ENCODE results near the gene SHC2. TPM values are rescaled to one million over a fixed set of nuclear protein-coding genes. Genes with fewer than 3 reads are reported as not detected.
"Not testable (repeated sequence)": the region's sequence is repeated elsewhere in the genome, so short reads cannot be mapped to it uniquely, and the experiment has no call there.

The SHC2 gene
- total RNA-seq, 1 experiment from 2014 or later, result 16.6 TPM

DNA sequence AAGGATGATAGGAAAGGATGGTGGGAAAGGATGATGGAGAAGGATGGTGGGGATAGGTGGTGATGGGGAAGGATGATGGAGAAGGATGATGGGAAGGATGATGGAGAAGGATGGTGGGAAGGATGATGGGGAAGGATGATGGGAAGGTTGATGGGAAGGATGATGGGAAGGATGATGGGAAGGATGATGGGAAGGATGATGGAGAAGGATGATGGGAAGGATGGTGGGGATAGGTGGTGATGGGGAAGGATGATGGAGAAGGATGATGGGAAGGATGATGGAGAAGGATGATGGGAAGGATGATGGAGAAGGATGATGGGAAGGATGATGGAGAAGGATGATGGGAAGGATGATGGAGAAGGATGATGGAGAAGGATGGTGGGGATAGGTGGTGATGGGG, 67.3 kb downstream of the SHC2 start:
- H3T11ph ChIP-seq (ENCODE audit: low read length); H2BK12ac ChIP-seq (ENCODE audit: insufficient read length, low read depth, low read length); H3K4ac ChIP-seq (ENCODE audit: low read depth, low read length); H2BK20ac ChIP-seq (ENCODE audit: low read depth, low read length, poor library complexity, severe bottlenecking); H4K20me1 ChIP-seq (ENCODE audit: control insufficient read depth, insufficient read depth, insufficient read length); H3K27ac ChIP-seq (ENCODE audit: insufficient read length, low read depth, low read length); H4K8ac ChIP-seq (replicated peaks; ENCODE audit: insufficient read length, low read depth, low read length); H3K4me3 Mint-ChIP-seq; H3K27ac Mint-ChIP-seq; H3K23ac ChIP-seq (ENCODE audit: insufficient read length, low read depth, low read length); H3K4me1 ChIP-seq (ENCODE audit: insufficient read depth, low read length); H3K4me2 ChIP-seq (ENCODE audit: insufficient read depth, insufficient read length, low read length); H3K56ac ChIP-seq (ENCODE audit: insufficient read length, low read depth, low read length); H2BK5ac ChIP-seq (ENCODE audit: insufficient read length, low read length); H3K9ac ChIP-seq (ENCODE audit: extremely low read depth, insufficient read length, low read length); H3K79me2 ChIP-seq (ENCODE audit: insufficient read depth, low read length); H2AK5ac ChIP-seq (ENCODE audit: insufficient read length, low read length); H3K79me1 ChIP-seq (ENCODE audit: insufficient read depth, low read depth, low read length, poor library complexity, severe bottlenecking); H3K27me3 ChIP-seq (ENCODE audit: insufficient read depth, low read length); H2AFZ ChIP-seq (ENCODE audit: low read length); DNase-seq; H3K18ac ChIP-seq (ENCODE audit: insufficient read length, low read depth, low read length); H3K23me2 ChIP-seq (ENCODE audit: insufficient read length, low read depth, low read length, poor library complexity, severe bottlenecking); H4K5ac ChIP-seq (ENCODE audit: insufficient read length, low read depth, low read length); H3K14ac ChIP-seq (ENCODE audit: insufficient read depth, low read length); H4K91ac ChIP-seq (ENCODE audit: insufficient read length, low read depth, low read length); H2BK15ac ChIP-seq (ENCODE audit: low read depth, low read length); H2BK120ac ChIP-seq (ENCODE audit: low read depth, low read length, poor library complexity, severe bottlenecking): not testable (repeated sequence)
- H3K9me3 Mint-ChIP-seq, result peaks cover 27 to 40% of the 10 kb centered on the region in 2 experiments
- H3K27me3 Mint-ChIP-seq (ENCODE audit: low read depth), result peaks cover 44% of the 10 kb centered on the region
- peaks cover 10% of the 10 kb centered on the region for H3K9me3 ChIP-seq (ENCODE audit: control insufficient read depth, low read depth, low read length)
- H3K36me3 Mint-ChIP-seq (ENCODE audit: insufficient read depth in 1 of 3, low read depth in 3 of 3), result peaks cover 3 to 13% (median 10%) of the 10 kb centered on the region in 3 experiments; a peak in 5 of 7 replicates
- peaks cover 23 to 26% of the 10 kb centered on the region in 2 experiments for H3K4me1 Mint-ChIP-seq
